ENCODE measurements around the gene NME1.
"Not testable (repeated sequence)": the region's sequence is repeated elsewhere in the genome, so short reads cannot be mapped to it uniquely, and the experiment has no call there.

Gene NME1

GRCh38 chr17:51166198-51166986 is 13.0 kb downstream of the NME1 start, which contains the start of gene NME2:
NME2 (plus strand) TSS chr17:51166411; CDS start chr17:51166831, 420 bp downstream.
- Histone ChIP-seq H3K27ac (peak within 1 kb of the TSS; percentile 94), H3K36me3 (peaks cover 76% of the 10 kb centered on the region), H3K27me3 (ENCODE audit: insufficient read depth, low read depth, severe bottlenecking) (no peaks in the 10 kb centered on the region), H3K9me3 (ENCODE audit: severe bottlenecking) (no peaks in the 10 kb centered on the region), H3K4me3 (ENCODE audit: low read depth, low read length) (peak within 1 kb of the TSS; percentile 93)
- TF ChIP-seq CTCF (IDR thresholded peaks at IDR 0.05; ENCODE audit: low read depth, low read length), result 0 out of 2 replicates have a peak, but pooled peaks have one; percentile 3
- peak; percentile 97 for DNase-seq

- Histone ChIP-seq H3K27me3 (ENCODE audit: insufficient read depth, low read depth, severe bottlenecking) (no peaks in the 10 kb centered on the region), H3K36me3 (peaks cover 76% of the 10 kb centered on the region)
Measured at GRCh38 chr17:51166987-51167931, 13.9 kb downstream of the NME1 start.

GRCh38 chr17:51169340-51169739 is 16.0 kb downstream of the NME1 start:
- H3K27me3 ChIP-seq (ENCODE audit: insufficient read depth, low read depth, severe bottlenecking), result no peaks in the 10 kb centered on the region
- no peak for DNase-seq
- no peak overlapping the region for H3K27ac ChIP-seq
- H3K36me3 ChIP-seq, result peaks cover 69% of the 10 kb centered on the region
- H3K4me3 ChIP-seq (ENCODE audit: low read depth, low read length), result no peak overlapping the region
- TF ChIP-seq CTCF (IDR thresholded peaks at IDR 0.05; ENCODE audit: low read depth, low read length), result no peak
- no peaks in the 10 kb centered on the region for H3K9me3 ChIP-seq (ENCODE audit: severe bottlenecking)

More at GRCh38 chr17:51166987-51167931, 13.9 kb downstream of the NME1 start:
- peak overlapping the region; percentile 93 for H3K4me3 ChIP-seq (ENCODE audit: low read depth, low read length)
- no peaks in the 10 kb centered on the region for H3K9me3 ChIP-seq (ENCODE audit: severe bottlenecking)
- peak; percentile 87 for TF ChIP-seq CTCF (IDR thresholded peaks at IDR 0.05; ENCODE audit: low read depth, low read length)
- H3K27ac ChIP-seq, result peak overlapping the region; percentile 94
- peak; percentile 75 for DNase-seq

- H3K9me3 ChIP-seq (ENCODE audit: severe bottlenecking), result no peaks in the 10 kb centered on the region
- no peak overlapping the region for H3K27ac ChIP-seq
- peaks cover 74% of the 10 kb centered on the region for H3K36me3 ChIP-seq
- no peaks in the 10 kb centered on the region for H3K27me3 ChIP-seq (ENCODE audit: insufficient read depth, low read depth, severe bottlenecking)
- TF ChIP-seq CTCF (IDR thresholded peaks at IDR 0.05; ENCODE audit: low read depth, low read length), result no peak
- no peak overlapping the region for H3K4me3 ChIP-seq (ENCODE audit: low read depth, low read length)
- DNase-seq, result no peak
Measured at GRCh38 chr17:51170736-51171135, 17.4 kb downstream of the NME1 start.

- not testable (repeated sequence) for H3K9me3 ChIP-seq (ENCODE audit: severe bottlenecking); H3K27me3 ChIP-seq (ENCODE audit: insufficient read depth, low read depth, severe bottlenecking); H3K27ac ChIP-seq; H3K4me3 ChIP-seq (ENCODE audit: low read depth, low read length); DNase-seq
- H3K36me3 ChIP-seq, result peaks cover 71% of the 10 kb centered on the region
Measured at GRCh38 chr17:51172030-51172429, 18.7 kb downstream of the NME1 start.

- no peaks in the 10 kb centered on the region for H3K27me3 ChIP-seq (ENCODE audit: insufficient read depth, low read depth, severe bottlenecking)
- TF ChIP-seq CTCF (IDR thresholded peaks at IDR 0.05; ENCODE audit: low read depth, low read length), result no peak
- no peaks in the 10 kb centered on the region for H3K9me3 ChIP-seq (ENCODE audit: severe bottlenecking)
- DNase-seq, result peak; percentile 34
- H3K4me3 ChIP-seq (ENCODE audit: low read depth, low read length), result no peak overlapping the region
- peaks cover 45% of the 10 kb centered on the region for H3K36me3 ChIP-seq
- H3K27ac ChIP-seq, result peak overlapping the region; percentile 7; the same call in 1 of the 2 replicates
Measured at GRCh38 chr17:51180486-51180885, 27.1 kb downstream of the NME1 start.

Data from WERI-Rb-1 (cell line).